HG03354 (cell line): ENCODE results near the gene SLC6A3.
"Not testable (repeated sequence)": the region's sequence is repeated elsewhere in the genome, so short reads cannot be mapped to it uniquely, and the experiment has no call there.

ENCODE experiments used
- ATAC-seq: cut with Tn5 transposase; IDR thresholded peaks from one replicate; pipeline ENCODE4 v1.9.1; 2021; ENCODE audit warnings: mild to moderate bottlenecking; ENCODE audit not compliant: unreplicated experiment, poor library complexity, severe bottlenecking

The SLC6A3 gene

GRCh38 chr5:1466631-1467265 is 21.5 kb upstream of the SLC6A3 start:
- no peak for ATAC-seq

- no peak for ATAC-seq
Measured at GRCh38 chr5:1465966-1466471, 20.8 kb upstream of the SLC6A3 start.

GRCh38 chr5:1465117-1465516 is 19.9 kb upstream of the SLC6A3 start:
- no peak for ATAC-seq

DNA sequence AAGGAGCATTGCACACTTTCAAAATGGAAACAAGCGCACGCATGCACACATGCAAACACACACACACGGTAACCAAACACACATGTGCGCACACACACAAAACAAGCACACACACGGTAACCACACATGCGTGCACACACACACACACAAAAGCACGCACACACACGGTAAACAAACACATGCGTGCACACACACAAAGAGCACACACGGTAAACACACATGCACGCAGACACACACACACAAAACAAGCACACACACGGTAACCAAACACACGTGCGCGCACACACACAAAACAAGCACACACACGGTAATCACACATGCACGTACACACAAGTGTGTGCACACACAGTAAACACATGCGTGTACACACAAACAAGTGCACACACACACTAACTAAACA is 19.3 kb upstream of the SLC6A3 start:
- no peak for ATAC-seq

GRCh38 chr5:1464096-1464446 is 18.8 kb upstream of the SLC6A3 start:
- ATAC-seq, result no peak

GRCh38 chr5:1463326-1464095 is 18.3 kb upstream of the SLC6A3 start:
- ATAC-seq, result no peak

DNA sequence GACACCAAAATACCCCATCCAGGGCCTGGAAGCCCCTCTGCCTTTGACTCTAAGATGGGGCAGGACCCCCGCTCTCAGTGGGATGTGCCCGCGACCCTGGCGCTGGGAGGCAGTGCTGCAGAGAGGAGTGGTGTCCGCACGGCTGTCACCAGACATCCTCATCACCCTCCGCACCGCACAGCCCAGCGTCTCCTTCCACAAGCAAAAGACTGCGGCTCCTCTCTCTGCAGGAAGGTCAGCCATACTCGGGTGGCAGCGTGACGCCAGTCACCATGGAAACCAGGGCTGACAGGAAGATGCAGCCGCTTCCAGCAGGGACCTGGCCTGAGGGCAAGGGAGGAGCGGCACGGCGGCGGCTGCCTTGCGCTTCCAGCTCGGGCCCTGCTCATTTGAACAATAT is 17.1 kb upstream of the SLC6A3 start:
- ATAC-seq, result no peak

GRCh38 chr5:1461396-1461795 is 16.2 kb upstream of the SLC6A3 start:
- ATAC-seq, result no peak

DNA sequence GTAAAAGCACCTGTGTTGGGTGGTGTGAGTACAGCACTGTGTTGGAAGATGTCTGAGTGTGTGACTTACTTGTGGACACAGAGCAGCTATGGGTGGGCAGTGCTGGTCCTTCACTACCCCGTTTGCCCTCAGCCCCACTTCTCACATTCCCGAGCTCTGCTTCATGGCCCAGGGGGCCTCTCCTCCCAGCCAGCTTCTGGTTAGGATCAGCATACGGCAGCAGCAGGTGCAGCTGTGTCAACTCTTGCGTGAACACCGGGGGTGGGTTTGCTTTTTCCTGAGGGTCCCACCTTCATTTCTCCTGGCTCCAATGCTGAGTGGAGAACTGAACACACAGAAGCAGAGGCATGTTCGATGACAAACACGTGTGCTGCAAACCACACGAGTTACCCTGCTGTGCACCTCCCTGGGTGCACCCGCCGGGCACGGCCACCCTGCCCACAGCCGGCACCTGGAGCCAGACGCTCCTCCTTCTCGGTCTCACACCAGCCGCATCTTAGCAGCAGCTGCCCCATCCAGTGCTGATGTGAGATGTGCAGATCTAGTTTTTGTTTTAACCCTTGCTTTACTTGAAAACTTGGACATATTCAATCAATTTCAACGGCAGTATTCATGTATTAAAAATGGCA is 14.9 kb upstream of the SLC6A3 start:
- ATAC-seq, result no peak

DNA sequence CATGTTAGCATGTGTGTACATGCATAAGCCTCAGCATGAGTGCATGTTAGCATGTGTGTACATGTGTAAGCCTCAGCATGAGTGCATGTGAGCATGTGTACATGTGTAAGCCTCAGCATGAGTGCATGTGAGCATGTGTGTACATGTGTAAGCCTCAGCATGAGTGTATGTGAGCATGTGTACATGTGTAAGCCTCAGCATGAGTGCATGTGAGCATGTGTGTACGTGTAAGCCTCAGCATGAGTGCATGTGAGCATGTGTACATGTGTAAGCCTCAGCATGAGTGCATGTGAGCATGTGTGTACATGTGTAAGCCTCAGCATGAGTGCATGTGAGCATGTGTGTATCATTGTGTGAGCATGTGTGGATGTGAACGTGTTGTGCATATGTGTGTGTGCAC is 14.2 kb upstream of the SLC6A3 start:
- not testable (repeated sequence) for ATAC-seq

- not testable (repeated sequence) for ATAC-seq
Measured at GRCh38 chr5:1456110-1456881, 11.1 kb upstream of the SLC6A3 start.

DNA sequence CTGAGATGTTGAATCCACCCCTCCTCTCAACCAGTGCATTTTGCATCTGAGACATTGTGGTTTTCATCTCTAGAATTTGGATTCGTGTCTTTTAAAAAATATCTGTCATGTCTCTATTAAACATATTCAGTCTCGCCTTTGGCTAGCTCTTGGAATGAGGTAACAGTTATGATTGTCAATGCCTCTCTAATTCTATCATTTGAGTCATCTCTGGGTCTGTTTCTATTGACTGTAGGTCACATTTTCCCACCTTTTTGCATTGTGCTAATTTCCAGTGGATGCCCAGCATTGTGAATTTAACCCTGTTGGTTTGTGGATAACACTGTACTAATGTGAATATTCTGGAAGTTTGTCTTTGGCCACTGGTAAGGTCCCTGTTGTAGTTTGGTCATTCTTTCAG is 8.4 kb upstream of the SLC6A3 start:
- ATAC-seq, result no peak

DNA sequence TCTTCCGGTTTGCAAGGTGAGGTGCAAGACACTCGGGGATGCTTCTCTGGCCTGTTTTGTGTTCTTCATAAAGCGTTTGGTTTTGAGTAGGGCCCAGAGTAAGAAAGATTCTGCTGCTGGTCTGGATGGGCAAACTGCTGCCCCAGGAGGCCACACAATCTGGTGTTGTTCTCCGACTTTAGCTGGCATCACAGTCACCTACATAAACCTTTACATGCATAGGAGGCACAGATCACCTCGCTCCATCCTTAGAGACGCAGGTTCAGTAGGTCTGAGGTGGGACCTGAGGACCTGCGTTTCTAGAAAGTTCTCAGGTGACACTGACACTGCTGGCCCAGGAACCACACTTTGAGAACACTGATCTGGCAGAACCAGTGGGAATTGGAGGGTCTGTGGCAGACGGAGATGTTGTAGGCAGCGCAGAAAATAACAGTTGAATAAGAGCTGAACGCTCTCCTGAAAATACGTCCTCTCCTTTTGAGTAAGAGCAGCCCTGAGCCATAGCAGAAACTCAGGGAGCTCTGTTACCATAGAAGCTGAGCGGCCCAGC is 3.9 kb upstream of the SLC6A3 start:
- no peak for ATAC-seq

DNA sequence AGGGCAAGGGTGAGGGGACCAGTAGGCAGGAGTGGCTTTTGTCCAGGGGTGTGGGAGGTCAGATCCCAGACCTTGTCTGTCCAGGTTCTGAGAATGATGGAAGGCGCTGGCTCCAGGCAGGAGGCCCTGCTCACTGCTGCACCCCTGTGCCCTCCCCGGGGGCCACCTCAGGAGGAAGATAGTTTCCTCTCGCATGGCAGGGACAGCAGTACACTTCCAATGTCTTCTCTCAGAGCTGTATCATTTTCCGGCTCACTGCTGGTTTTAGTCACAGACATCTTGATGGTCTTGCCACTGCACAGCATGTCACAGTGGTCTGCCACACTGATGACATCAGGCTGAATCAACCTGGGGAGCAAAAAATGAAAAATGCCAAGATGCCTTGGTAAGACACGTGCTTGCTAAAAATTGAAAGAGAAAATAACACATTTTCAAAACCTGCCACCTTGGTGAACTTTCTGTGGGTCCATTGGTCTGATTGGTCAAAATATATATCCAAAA is 3.3 kb upstream of the SLC6A3 start:
- no peak for ATAC-seq

GRCh38 chr5:1447671-1448361 is 2.6 kb upstream of the SLC6A3 start:
- ATAC-seq, result no peak

DNA sequence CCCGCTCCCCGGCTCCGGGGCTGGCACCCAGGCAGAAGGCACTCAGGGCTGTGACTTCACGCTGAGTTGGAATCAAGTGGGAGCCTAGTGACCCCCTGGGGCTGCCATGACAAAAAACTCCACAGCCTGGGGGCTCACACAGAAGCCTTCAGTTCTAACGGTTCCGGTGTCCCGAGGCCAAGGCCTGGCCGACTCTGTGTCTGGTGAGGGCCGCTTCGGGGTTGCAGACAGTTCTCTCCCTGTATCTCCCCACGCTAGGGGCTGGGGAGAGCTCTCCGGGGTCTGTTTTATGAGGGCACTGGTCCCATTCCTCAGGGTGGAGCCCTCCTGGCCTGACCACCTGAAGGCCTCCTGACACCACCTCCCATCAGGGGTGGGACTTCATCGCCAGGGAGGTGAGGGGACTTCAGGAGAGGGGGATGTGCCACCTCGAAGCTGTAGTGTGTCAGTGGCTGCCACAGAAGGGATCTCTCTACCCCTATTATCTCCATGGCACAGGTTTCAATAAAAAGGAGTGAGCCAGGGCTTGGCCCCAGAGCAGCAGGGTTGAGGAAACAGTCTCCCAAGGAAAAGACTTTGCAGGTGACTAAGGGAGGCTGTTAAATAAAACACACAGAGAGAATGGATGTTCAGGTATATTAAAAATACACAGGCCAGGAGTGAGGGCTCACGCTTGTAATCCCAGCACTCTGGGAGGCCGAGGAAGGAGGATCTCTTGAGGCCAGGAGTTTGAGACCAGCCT is 1.5 kb upstream of the SLC6A3 start:
- ATAC-seq, result no peak

DNA sequence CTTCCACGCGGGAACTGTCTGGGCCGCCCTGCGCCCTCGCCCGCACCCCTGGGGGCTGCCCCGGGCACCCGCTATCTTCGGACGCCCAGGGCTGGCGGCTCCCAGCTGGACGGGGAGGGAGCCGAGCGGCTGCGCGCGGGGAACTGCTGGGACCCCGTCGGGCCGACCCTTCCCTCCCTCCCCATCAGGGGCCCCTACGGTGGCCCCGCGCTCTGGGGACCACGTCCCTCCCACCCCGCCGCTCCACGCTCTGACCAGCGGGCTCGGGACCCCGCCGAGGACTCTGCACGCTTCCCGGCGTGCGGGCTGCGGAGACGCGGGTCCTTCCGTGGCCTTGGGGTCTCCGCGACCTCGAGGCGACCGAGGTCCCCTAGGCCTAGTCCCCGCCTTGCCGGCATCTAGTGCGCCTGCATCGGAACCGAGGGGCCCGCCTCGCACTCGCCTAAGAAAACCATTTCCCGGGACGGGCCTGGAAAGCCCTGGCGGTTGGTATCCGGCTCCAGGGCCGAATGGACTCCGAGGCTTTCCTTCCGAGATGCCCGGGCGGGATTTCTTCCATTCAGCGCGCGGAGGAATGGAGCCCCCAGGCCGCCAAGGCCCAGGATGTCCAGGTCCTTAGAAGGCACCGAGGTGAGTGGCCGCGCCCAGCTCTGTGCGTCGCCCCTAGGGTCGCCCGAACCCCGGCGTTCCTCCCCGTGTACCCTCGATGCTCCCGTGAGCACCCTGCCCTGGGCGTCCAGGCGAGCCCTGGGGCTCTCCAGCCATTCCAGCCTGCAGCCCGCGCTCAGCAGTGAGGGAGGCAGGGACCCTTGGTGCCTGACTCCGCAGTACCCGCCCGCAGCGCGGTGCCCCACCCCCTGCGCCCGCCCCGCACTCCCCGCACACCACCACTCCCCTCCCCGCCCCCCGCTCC is 705 bp upstream of the SLC6A3 start:
- ATAC-seq, result no peak
